Progenitor cell of endocrine pancreas (in vitro differentiated cells): ENCODE measurements around the gene PSMB5. TPM values are rescaled to one million over a fixed set of nuclear protein-coding genes. Genes with fewer than 3 reads are reported as not detected.

Experiments
- DNase-seq: peaks from one replicate; pipeline ENCODE4 v3.0.0; 2021; ENCODE audit warnings: low spot score; ENCODE audit not compliant: unreplicated experiment
- H3K27ac Mint-ChIP-seq: 2 replicates; pipeline ENCODE4 v1.8.0; 2021; ENCODE audit warnings: mild to moderate bottlenecking, moderate library complexity, mixed read lengths
- H3K27me3 Mint-ChIP-seq: 2 replicates; pipeline ENCODE4 v1.8.0; 2021; ENCODE audit warnings: mixed read lengths
- H3K36me3 Mint-ChIP-seq: 2 replicates; pipeline ENCODE4 v1.8.0; 2022; ENCODE audit warnings: mixed read lengths; ENCODE audit not compliant: insufficient read depth
- H3K4me1 Mint-ChIP-seq: 2 replicates; pipeline ENCODE4 v1.8.0; 2021; ENCODE audit warnings: low read depth, mixed read lengths
- H3K4me3 Mint-ChIP-seq: 2 replicates; pipeline ENCODE4 v1.8.0; 2021; ENCODE audit warnings: low read depth, mild to moderate bottlenecking, moderate library complexity, mixed read lengths
- H3K9me3 Mint-ChIP-seq: 2 replicates; pipeline ENCODE4 v1.8.0; 2021; ENCODE audit warnings: low read depth, mixed read lengths
- total RNA-seq: library from RNA; stranded (reverse); gene quantifications from 2 replicates; pipeline ENCODE4 v1.2.1, GENCODE V29; 2021
- TF ChIP-seq, protein P1 (sequence below): fragments of 200-600 bp; sonication (generic); IDR thresholded peaks from one replicate; pipeline ENCODE4 v1.5.0; 2021; ENCODE audit warnings: antibody characterized with exemption, mild to moderate bottlenecking; ENCODE audit not compliant: unreplicated experiment

Gene PSMB5
- total RNA-seq, 1 donor from 2014 or later = 156 TPM

DNA sequence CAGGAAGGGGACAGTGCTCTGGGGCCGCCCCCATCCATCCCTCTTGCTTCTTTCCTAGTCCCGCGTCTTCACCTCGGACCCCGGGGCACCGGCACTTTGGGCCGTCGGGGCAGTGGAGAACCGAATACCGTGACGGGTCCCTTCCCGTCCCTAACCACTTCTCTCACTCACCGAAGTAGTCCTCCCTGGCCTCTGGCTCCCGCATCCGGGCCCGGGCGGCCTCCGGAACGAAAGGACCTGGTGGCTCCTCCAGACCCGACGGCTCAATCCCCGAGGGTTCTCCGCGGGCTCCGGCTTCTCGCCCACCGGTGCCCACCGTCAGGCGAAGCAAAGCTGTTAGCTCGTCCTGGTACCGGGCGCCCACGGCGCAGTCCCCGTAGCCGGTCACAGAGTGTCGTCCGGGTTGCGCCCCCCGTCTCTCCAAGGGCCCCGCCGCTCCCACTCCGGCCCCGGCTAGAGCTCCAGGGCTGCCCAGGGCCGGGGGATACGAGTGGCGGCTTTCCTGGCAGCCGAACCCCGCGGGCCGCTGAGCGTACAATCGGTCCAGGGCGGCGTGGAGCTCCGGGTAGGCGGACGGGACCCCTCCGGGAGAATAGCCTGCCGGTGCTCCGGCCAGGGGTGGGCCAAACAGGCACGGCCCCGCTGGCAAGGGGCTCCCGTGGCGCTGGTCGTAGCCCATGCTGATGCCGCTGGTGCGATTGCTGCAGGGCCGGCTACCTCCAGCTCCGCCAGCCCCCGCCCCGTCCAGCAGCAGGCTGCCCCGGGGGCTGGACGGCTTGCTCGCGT, 53.4 kb downstream of the PSMB5 start:
- DNase-seq = no peak
- H3K4me1 Mint-ChIP-seq = peaks cover 46% of the 10 kb centered on the region
- TF ChIP-seq, protein P1, sequence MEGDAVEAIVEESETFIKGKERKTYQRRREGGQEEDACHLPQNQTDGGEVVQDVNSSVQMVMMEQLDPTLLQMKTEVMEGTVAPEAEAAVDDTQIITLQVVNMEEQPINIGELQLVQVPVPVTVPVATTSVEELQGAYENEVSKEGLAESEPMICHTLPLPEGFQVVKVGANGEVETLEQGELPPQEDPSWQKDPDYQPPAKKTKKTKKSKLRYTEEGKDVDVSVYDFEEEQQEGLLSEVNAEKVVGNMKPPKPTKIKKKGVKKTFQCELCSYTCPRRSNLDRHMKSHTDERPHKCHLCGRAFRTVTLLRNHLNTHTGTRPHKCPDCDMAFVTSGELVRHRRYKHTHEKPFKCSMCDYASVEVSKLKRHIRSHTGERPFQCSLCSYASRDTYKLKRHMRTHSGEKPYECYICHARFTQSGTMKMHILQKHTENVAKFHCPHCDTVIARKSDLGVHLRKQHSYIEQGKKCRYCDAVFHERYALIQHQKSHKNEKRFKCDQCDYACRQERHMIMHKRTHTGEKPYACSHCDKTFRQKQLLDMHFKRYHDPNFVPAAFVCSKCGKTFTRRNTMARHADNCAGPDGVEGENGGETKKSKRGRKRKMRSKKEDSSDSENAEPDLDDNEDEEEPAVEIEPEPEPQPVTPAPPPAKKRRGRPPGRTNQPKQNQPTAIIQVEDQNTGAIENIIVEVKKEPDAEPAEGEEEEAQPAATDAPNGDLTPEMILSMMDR = no peak
- H3K27ac Mint-ChIP-seq = peak overlapping the region; percentile 89
- no peak overlapping the region for H3K4me3 Mint-ChIP-seq
- no peaks in the 10 kb centered on the region for H3K9me3 Mint-ChIP-seq
- H3K27me3 Mint-ChIP-seq = no peaks in the 10 kb centered on the region
- H3K36me3 Mint-ChIP-seq = peaks cover 17% of the 10 kb centered on the region

DNA sequence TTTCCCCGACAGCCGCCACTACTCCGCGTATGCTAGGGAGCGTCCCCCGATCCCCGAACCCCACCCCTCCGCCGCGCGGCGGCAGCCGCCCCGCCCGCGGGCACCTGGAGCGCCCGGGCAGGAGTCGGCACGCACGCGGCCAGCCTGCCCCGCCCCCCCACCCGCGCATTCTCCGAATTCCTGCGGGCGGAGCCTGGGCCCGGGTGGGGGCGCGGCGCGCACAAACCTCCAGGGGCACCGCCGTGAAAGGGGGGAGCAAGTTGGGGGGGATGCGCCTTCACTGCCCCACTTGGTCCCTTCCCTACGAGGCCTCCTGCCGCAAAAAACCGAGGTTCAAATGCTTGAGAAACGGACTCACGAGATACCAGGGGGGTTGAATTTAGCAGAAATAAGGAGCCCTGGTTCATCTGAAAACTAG, 54.0 kb downstream of the PSMB5 start:
- peaks cover 19% of the 10 kb centered on the region for H3K36me3 Mint-ChIP-seq
- peak overlapping the region; percentile 82 for H3K4me3 Mint-ChIP-seq
- no peaks in the 10 kb centered on the region for H3K9me3 Mint-ChIP-seq
- no peaks in the 10 kb centered on the region for H3K27me3 Mint-ChIP-seq
- peak overlapping the region; percentile 95 for H3K27ac Mint-ChIP-seq
- DNase-seq = peak; percentile 55
- H3K4me1 Mint-ChIP-seq = peaks cover 48% of the 10 kb centered on the region
- TF ChIP-seq, protein P1 = no peak

DNA sequence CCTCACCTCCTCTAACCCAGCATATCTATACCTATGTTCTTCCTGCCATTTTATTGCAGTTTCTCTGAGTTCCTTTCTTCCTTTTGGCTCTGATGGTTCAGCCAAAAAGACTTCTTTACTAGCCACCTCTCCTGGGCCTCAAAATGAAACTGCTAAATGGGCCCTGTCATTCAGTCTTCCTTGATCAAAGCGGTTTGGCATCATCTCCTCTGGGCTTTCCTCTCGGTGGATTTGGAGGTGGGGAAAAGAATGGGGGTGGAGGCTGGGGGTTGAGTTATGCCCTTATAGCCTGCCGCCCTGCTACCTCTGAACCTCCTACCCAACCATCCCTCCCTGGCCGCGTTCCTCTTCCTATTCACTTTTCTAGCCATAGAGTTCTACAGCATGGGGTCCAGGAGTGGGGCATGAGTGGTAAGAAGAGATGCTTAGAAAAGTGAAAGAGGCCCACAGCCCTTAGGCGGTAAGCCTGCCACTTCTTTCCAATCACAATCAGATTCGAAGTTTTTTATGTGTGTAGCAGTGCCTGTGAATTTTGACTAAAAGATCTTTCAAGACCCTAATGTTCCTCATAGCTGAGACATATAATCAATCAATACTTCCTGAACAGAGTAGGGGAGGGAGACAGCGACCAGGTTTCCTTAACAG, 54.8 kb downstream of the PSMB5 start:
- no peak for DNase-seq
- peaks cover 24% of the 10 kb centered on the region for H3K36me3 Mint-ChIP-seq
- H3K9me3 Mint-ChIP-seq = no peaks in the 10 kb centered on the region
- TF ChIP-seq, protein P1 = no peak
- H3K27ac Mint-ChIP-seq = peak overlapping the region; percentile 95
- no peaks in the 10 kb centered on the region for H3K27me3 Mint-ChIP-seq
- H3K4me3 Mint-ChIP-seq = peak overlapping the region; percentile 82
- peaks cover 48% of the 10 kb centered on the region for H3K4me1 Mint-ChIP-seq

DNA sequence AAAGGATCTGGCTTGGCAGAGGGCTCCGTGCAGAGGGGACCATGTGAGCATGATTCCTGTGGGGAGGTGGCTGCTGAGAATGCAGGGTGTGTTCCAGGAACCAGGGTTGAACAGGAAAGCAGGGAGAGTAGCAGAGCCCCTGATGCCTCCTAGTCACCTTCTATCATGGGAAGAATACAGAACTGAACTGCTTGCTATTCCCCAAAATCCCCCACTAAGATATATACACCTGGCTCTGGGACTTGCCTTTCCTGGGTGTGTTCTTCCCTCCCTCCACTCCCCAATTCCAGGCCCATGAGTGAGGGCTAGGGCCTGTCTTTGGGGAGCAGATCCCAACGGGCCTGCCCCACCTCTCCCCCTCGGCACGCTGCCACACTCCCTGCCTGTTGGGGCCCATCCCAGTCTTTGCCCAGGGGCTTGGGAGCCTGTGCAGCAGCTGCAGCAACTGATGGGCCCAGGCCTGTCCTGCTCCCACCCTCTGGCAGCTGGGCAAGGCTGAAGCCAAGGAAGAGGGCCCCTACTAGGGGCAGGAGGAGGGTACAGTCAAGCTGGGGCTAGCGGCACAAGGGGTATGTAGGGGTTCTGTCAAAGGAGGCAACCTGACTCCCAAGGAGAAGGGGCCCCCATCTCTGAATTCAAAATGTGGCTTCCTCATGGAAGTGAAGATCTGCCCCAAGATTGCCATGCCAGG, 55.6 kb downstream of the PSMB5 start:
- H3K4me3 Mint-ChIP-seq = peak overlapping the region; percentile 82
- peaks cover 31% of the 10 kb centered on the region for H3K36me3 Mint-ChIP-seq
- peaks cover 44% of the 10 kb centered on the region for H3K4me1 Mint-ChIP-seq
- no peak for DNase-seq
- H3K27ac Mint-ChIP-seq = peak overlapping the region; percentile 100
- TF ChIP-seq, protein P1 = no peak
- H3K27me3 Mint-ChIP-seq = no peaks in the 10 kb centered on the region
- no peaks in the 10 kb centered on the region for H3K9me3 Mint-ChIP-seq

DNA sequence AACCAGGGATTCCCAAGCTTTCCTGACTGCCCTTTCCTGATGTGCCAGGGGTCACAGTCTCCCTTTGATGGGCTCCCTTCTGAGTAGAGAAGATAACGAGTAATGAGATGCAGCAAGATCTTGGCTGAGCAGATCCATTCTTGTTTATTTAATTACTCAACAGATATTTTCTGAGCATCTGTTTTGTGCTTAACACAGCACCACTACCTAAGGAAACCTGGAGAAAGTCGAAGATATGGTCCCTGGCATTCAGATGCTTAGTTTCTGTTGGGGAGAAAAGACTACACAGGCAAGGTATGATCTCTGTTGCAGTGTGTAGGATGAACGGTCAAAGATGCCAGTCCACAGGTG, 56.2 kb downstream of the PSMB5 start:
- peaks cover 49% of the 10 kb centered on the region for H3K4me1 Mint-ChIP-seq
- H3K36me3 Mint-ChIP-seq = peaks cover 37% of the 10 kb centered on the region
- TF ChIP-seq, protein P1 = no peak
- no peaks in the 10 kb centered on the region for H3K9me3 Mint-ChIP-seq
- no peaks in the 10 kb centered on the region for H3K27me3 Mint-ChIP-seq
- no peak for DNase-seq
- H3K27ac Mint-ChIP-seq = peak overlapping the region; percentile 100
- H3K4me3 Mint-ChIP-seq = peak overlapping the region; percentile 82
